A673 (cell line): ENCODE data around the gene CDK5RAP2. TPM values are rescaled to one million over a fixed set of nuclear protein-coding genes. Genes with fewer than 3 reads are reported as not detected.

Experiments used
- BruUV-seq: library from RNA; stranded (reverse); fragments of 400-500 nt; replicated peaks from 2 replicates; lab custom pipeline; 2021; lab: Mats Ljungman, UMichigan
- CTCF ChIA-PET: fragments of 300-600 bp; sonication (Branson Sonifier 250); formaldehyde crosslinking; loops from one replicate; lab custom pipeline; 2022; ENCODE audit warnings: antibody characterized with exemption; lab: Charles Lee
- POLR2A ChIA-PET: fragments of 300-600 bp; sonication (Branson Sonifier 250); formaldehyde crosslinking; loops from one replicate; lab custom pipeline; 2022; ENCODE audit warnings: antibody characterized with exemption; ENCODE audit not compliant: low non-redundant PET; lab: Charles Lee
- DNase-seq: peaks from one replicate; pipeline ENCODE4 v3.0.0-alpha.2; 2015; ENCODE audit warnings: low spot score
- H3K27ac ChIP-seq: fragments of 200-600 bp; sonication (generic); 2 replicates; pipeline ENCODE4 v1.5.1; 2016; ENCODE audit warnings: mixed run types, low read depth, mild to moderate bottlenecking, mixed read lengths, antibody characterized with exemption, low read length; ENCODE audit not compliant: poor library complexity, severe bottlenecking
- H3K27me3 ChIP-seq: fragments of 200-600 bp; sonication (generic); replicated peaks from 2 replicates; pipeline ENCODE4 v1.6.1; 2017; ENCODE audit warnings: mixed run types, low read depth, mild to moderate bottlenecking, mixed read lengths, antibody characterized with exemption, low read length; ENCODE audit not compliant: insufficient read depth, poor library complexity
- H3K36me3 ChIP-seq: fragments of 200-600 bp; sonication (generic); 2 replicates; pipeline ENCODE4 v1.6.1; 2016; ENCODE audit warnings: mixed run types, mild to moderate bottlenecking, mixed read lengths, antibody characterized with exemption, low read length; ENCODE audit not compliant: insufficient read depth, poor library complexity, severe bottlenecking
- H3K4me1 ChIP-seq: fragments of 200-600 bp; sonication (generic); 2 replicates; pipeline ENCODE4 v1.6.1; 2017; ENCODE audit warnings: mixed run types, mild to moderate bottlenecking, mixed read lengths, antibody characterized with exemption, low read length; ENCODE audit not compliant: insufficient read depth, poor library complexity, severe bottlenecking
- H3K4me3 ChIP-seq: fragments of 200-600 bp; sonication (generic); 2 replicates; pipeline ENCODE4 v1.5.1; 2016; ENCODE audit warnings: low read depth, mixed run types, mild to moderate bottlenecking, mixed read lengths, low read length; ENCODE audit not compliant: poor library complexity, severe bottlenecking
- H3K9me3 ChIP-seq: fragments of 200-600 bp; sonication (generic); 2 replicates; pipeline ENCODE4 v1.6.1; 2016; ENCODE audit warnings: mixed run types, low read depth, mild to moderate bottlenecking, mixed read lengths, antibody characterized with exemption, low read length; ENCODE audit not compliant: poor library complexity, severe bottlenecking
- EZH2 ChIP-seq: fragments of 200-600 bp; sonication (generic); IDR thresholded peaks from 2 replicates; pipeline ENCODE4 v1.6.1; 2017; ENCODE audit warnings: borderline replicate concordance, low read depth, mild to moderate bottlenecking, mixed read lengths, antibody characterized with exemption, low read length; ENCODE audit not compliant: poor library complexity, severe bottlenecking
- intact Hi-C: fragments of 100-400 bp; cut with micrococcal nuclease; formaldehyde crosslinking; loops from one replicate; pipeline ENCODE4 v1.10.0; 2022; ENCODE audit not compliant: unreplicated experiment
- total RNA-seq: library from RNA; stranded (reverse); gene quantifications from 2 replicates; pipeline ENCODE4 v1.2.3, GENCODE V29; 2021
- TF ChIP-seq, protein P1 (sequence below): fragments of 300-800, 200-600 bp; sonication (generic); conservative IDR thresholded peaks from 2 replicates; pipeline ENCODE4 v1.5.1; 2017; ENCODE audit warnings: low read depth, mild to moderate bottlenecking, antibody characterized with exemption, low read length, moderate library complexity, mixed read lengths

Gene CDK5RAP2
- total RNA-seq, 1 experiment from 2014 or later: 94.5 TPM

GRCh38 chr9:120583958-120584369, 4.0 kb upstream of the CDK5RAP2 start:
- ChIA-PET CTCF (no interaction called here), POLR2A (interaction anchor here (0.6 kb wide), 1 partner anchor 411 kb away, joined by 16 read pairs; no protein-coding TSS in a partner anchor)
- intact Hi-C loops: no loop called here
- TF ChIP-seq EZH2: no peak
- TF ChIP-seq, protein P1, sequence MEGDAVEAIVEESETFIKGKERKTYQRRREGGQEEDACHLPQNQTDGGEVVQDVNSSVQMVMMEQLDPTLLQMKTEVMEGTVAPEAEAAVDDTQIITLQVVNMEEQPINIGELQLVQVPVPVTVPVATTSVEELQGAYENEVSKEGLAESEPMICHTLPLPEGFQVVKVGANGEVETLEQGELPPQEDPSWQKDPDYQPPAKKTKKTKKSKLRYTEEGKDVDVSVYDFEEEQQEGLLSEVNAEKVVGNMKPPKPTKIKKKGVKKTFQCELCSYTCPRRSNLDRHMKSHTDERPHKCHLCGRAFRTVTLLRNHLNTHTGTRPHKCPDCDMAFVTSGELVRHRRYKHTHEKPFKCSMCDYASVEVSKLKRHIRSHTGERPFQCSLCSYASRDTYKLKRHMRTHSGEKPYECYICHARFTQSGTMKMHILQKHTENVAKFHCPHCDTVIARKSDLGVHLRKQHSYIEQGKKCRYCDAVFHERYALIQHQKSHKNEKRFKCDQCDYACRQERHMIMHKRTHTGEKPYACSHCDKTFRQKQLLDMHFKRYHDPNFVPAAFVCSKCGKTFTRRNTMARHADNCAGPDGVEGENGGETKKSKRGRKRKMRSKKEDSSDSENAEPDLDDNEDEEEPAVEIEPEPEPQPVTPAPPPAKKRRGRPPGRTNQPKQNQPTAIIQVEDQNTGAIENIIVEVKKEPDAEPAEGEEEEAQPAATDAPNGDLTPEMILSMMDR: no peak
- H3K4me3 ChIP-seq: no peak overlapping the region
- H3K9me3 ChIP-seq: no peaks in the 10 kb centered on the region
- BruUV-seq: no TSS peak
- peak; percentile 68 for DNase-seq
- peaks cover 10% of the 10 kb centered on the region for H3K4me1 ChIP-seq
- H3K27ac ChIP-seq: no peak overlapping the region
- H3K27me3 ChIP-seq: no peaks in the 10 kb centered on the region
- no peaks in the 10 kb centered on the region for H3K36me3 ChIP-seq

DNA sequence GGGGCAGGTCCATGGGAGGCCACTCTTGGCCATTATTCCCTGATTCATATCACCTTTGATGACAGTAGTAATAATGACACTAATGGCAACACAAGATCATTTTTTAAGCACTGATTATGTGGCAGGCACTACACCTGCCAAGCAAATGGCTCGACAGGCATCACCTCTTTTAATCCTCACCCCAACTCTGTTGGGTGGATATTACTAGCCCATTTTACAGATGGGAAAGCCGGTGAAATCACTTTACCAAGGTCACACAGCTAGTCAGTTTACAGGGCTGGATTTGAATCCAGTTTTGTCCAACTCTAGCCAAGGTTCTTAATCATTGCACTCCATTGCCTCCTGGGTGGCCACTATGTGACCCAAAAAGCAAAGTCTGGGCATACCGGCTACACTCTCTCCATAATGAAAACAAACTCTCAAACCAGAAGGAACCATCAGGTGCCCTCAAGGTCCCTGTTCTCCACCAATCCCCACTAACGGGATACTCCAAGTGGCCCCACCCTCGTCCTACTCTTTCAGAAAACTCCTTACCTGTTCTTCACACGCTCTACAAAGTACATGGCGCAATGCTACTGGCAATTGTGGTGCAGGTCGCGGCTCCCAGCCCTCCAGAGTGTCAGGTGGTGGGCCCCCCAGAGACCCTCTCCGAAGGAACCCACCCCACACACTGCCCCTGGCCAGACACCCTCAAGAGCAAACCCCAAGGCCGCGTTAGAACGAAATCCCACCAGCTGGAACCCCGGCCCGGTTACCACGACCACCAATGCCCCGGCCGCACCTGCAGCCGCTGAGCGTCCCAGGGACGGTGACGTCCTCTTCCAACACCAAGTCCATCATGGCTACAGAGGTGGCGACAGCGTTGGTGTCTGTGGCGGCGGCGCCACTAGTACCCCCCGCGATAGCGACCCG, 572 bp downstream of the CDK5RAP2 start:
- intact Hi-C loops: no loop called here
- Histone ChIP-seq H3K4me1 (peaks cover 13% of the 10 kb centered on the region), H3K9me3 (no peaks in the 10 kb centered on the region), H3K27me3 (no peaks in the 10 kb centered on the region), H3K36me3 (peaks cover 3% of the 10 kb centered on the region), H3K4me3 (peak overlapping the region; percentile 85), H3K27ac (peak overlapping the region; percentile 89)
- peak; percentile 33 for DNase-seq
- BruUV-seq: TSS peak; percentile 41
- ChIA-PET POLR2A (no interaction called here), CTCF (no interaction called here)
- TF ChIP-seq, protein P1: no peak
- TF ChIP-seq EZH2: no peak

GRCh38 chr9:120574473-120574872, 5.5 kb downstream of the CDK5RAP2 start:
- no peak overlapping the region for H3K4me3 ChIP-seq
- H3K4me1 ChIP-seq: peaks cover 7% of the 10 kb centered on the region
- H3K36me3 ChIP-seq: peaks cover 33% of the 10 kb centered on the region
- ChIA-PET POLR2A (no interaction called here), CTCF (no interaction called here)
- TF ChIP-seq, protein P1: no peak
- no peak for TF ChIP-seq EZH2
- no peak overlapping the region for H3K27ac ChIP-seq
- DNase-seq: no peak
- no peaks in the 10 kb centered on the region for H3K27me3 ChIP-seq
- intact Hi-C loops: no loop called here
- no TSS peak for BruUV-seq
- no peaks in the 10 kb centered on the region for H3K9me3 ChIP-seq
